NCI-H1930 (cell line): ENCODE data around the gene ACOT8.
"Not testable (repeated sequence)": the region's sequence is repeated elsewhere in the genome, so short reads cannot be mapped to it uniquely, and the experiment has no call there.

Experiments
- DNase-seq, 2 experiments: peaks; one replicate each; lab custom pipeline; 2025; lab: John Stamatoyannopoulos, UW

ACOT8 gene

GRCh38 chr20:45857114-45857881 is at the start of gene ACOT8, which contains the start of gene ZSWIM3:
TSS of gene ACOT8 (minus strand) at chr20:45857392. CDS start at chr20:45857315, 77 bp downstream.
TSS of gene ZSWIM3 (plus strand) at chr20:45857614. CDS start at chr20:45857826, 212 bp downstream.
- peak; percentile 100 for DNase-seq

GRCh38 chr20:45905505-45906079 is 48.4 kb upstream of the ACOT8 start:
- no peak for DNase-seq

GRCh38 chr20:45904583-45905504 is 47.7 kb upstream of the ACOT8 start:
- no peak for DNase-seq

- no peak for DNase-seq
Measured at GRCh38 chr20:45902199-45902701, 45.1 kb upstream of the ACOT8 start.

GRCh38 chr20:45901332-45901731 is 44.1 kb upstream of the ACOT8 start:
- not testable (repeated sequence) for DNase-seq

- no peak for DNase-seq
Measured at GRCh38 chr20:45899046-45899835, 42.0 kb upstream of the ACOT8 start.

- DNase-seq: no peak
Measured at GRCh38 chr20:45898285-45898684, 41.1 kb upstream of the ACOT8 start.

GRCh38 chr20:45897692-45898091 is 40.5 kb upstream of the ACOT8 start:
- DNase-seq: no peak

- DNase-seq: no peak
Measured at GRCh38 chr20:45897289-45897688, 40.1 kb upstream of the ACOT8 start.

GRCh38 chr20:45896641-45897161 is 39.5 kb upstream of the ACOT8 start:
- DNase-seq: no peak

- no peak for DNase-seq
Measured at GRCh38 chr20:45894797-45895196, 37.6 kb upstream of the ACOT8 start.

- no peak for DNase-seq
Measured at GRCh38 chr20:45893831-45894230, 36.6 kb upstream of the ACOT8 start.

- DNase-seq: no peak
Measured at GRCh38 chr20:45892828-45893500, 35.8 kb upstream of the ACOT8 start.

- no peak for DNase-seq
Measured at GRCh38 chr20:45892049-45892825, 35.0 kb upstream of the ACOT8 start.

GRCh38 chr20:45890985-45891983 is 34.1 kb upstream of the ACOT8 start, which contains the start of the genes CTSA and NEURL2:
TSS of gene CTSA (plus strand) at chr20:45891335. CDS start at chr20:45891569, 234 bp downstream.
TSS of gene NEURL2 (minus strand) at chr20:45891208. CDS start at chr20:45890991, 217 bp downstream.
- peak; percentile 89 to 94 for DNase-seq

GRCh38 chr20:45890077-45890984 is 33.1 kb upstream of the ACOT8 start:
- DNase-seq: peak; percentile 79 to 83

- DNase-seq: no peak
Measured at GRCh38 chr20:45888681-45889080, 31.5 kb upstream of the ACOT8 start.
